PC-3 (cell line): ENCODE measurements around the gene PVR.

Experiments used
- CTCF ChIP-seq: fragments of 300-600 bp; sonication (generic); conservative IDR thresholded peaks from 2 replicates; pipeline ENCODE4 v1.5.1; 2017; ENCODE audit warnings: antibody characterized with exemption, low read depth, mild to moderate bottlenecking, low read length
- EZH2phosphoT487 ChIP-seq: fragments of 300-600 bp; sonication (generic); IDR thresholded peaks from 2 replicates; pipeline ENCODE4 v1.6.1; 2018; ENCODE audit warnings: mild to moderate bottlenecking, antibody characterized with exemption, low read length, borderline replicate concordance

GRCh38 chr19:44680536-44680935 lies 36.8 kb downstream of the PVR start:
- TF ChIP-seq EZH2phosphoT487 (no peak), CTCF (no peak)
